Mesodermal cell (in vitro differentiated cells): ENCODE measurements around the gene KRTAP10-11.
"Not testable (repeated sequence)": the region's sequence is repeated elsewhere in the genome, so short reads cannot be mapped to it uniquely, and the experiment has no call there.

Experiments used
- H3K27ac ChIP-seq: 2 replicates; pipeline ENCODE4 v1.7.0; 2013; ENCODE audit warnings: mild to moderate bottlenecking, low read depth, low read length, moderate library complexity; ENCODE audit not compliant: severe bottlenecking
- H3K36me3 ChIP-seq: 2 replicates; pipeline ENCODE4 v1.7.1; 2013; ENCODE audit warnings: mild to moderate bottlenecking, low read length, moderate library complexity; ENCODE audit not compliant: control insufficient read depth, insufficient read depth
- H3K4me1 ChIP-seq: one replicate; pipeline ENCODE4 v1.7.1; 2013; ENCODE audit warnings: mild to moderate bottlenecking, low read length; ENCODE audit not compliant: insufficient read depth, control insufficient read depth, poor library complexity, severe bottlenecking
- H3K4me3 ChIP-seq: 2 replicates; pipeline ENCODE4 v1.7.0; 2013; ENCODE audit warnings: low read length, control low read depth, mild to moderate bottlenecking; ENCODE audit not compliant: insufficient read depth, poor library complexity, severe bottlenecking; ENCODE audit errors: extremely low read depth
- H3K9me3 ChIP-seq: 2 replicates; pipeline ENCODE4 v1.7.1; 2013; ENCODE audit warnings: mild to moderate bottlenecking, low read length, moderate library complexity; ENCODE audit not compliant: control insufficient read depth
- WGBS, 2 experiments: methylation state at CpG; one replicate each; pipeline ENCODE4 v1.1.5; 2013; ENCODE audit warnings: missing lambda C conversion rate in 2 of 2; ENCODE audit not compliant: insufficient coverage in 2 of 2; 5-methylcytosine and 5-hydroxymethylcytosine counted together

KRTAP10-11 gene

DNA sequence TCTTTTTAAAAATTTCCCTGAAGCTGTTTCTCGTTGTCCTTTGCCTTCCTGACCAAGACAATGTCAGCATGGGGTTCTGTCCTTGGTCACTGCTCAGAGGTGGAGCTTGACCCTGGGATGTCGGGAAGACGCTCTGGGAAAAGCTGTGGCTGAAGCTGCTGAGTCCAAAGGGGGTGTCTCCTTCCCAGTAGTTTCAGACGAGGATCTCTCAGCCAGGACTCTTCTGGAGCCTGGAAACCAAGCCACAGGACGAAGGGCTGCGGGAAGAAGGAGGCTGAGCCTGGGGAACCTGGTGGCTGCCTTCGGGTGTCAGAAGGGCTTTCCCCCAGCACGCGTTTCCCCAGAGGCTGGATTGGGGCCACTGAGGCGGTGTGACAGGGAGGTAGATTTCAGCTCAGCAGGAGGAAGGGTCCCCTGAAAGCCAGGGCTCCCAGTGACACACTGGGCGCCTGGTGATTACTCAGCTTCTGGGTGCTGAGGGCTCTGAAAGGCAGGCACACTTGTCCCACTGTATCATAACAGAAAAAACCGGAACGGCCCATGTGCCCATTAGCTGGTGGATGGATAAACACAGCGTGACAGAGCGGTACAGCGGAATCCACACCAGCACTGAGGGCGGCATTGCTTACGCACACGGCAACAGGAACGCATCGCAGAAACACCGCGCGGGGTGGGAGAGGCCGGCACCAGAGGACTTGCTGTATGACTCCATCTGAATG, 40.8 kb downstream of the KRTAP10-11 start:
- H3K9me3 ChIP-seq, result no peaks in the 10 kb centered on the region
- H3K4me3 ChIP-seq, result no peak overlapping the region
- H3K27ac ChIP-seq, result no peak overlapping the region
- H3K4me1 ChIP-seq, result no peaks in the 10 kb centered on the region
- 81 to 83% methylated on average over 18 to 25 of the region's 25 CpGs for WGBS, 2 experiments
- H3K36me3 ChIP-seq, result no peaks in the 10 kb centered on the region

DNA sequence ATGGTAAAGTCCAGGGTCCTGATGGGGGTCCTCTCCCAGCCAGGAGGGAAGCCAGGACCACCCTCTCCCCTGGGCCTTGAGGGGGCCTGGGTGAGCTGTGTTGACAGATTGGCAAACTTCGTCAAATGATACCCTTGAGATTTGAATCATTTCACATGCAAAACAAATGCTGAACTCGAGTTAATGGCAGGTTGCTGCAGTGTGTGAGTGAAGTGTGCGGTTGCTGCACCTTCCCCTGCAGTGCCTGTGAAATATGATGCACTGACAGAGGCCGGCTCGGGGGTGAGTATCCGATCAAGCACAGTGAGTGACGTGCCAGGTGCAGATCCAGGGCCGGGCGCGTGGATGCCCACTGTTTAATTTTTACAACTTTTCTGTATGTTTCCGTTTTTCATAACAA, 41.5 kb downstream of the KRTAP10-11 start:
- Histone ChIP-seq H3K4me1 (no peaks in the 10 kb centered on the region), H3K27ac (no peak overlapping the region), H3K4me3 (no peak overlapping the region), H3K36me3 (no peaks in the 10 kb centered on the region), H3K9me3 (peaks cover 2% of the 10 kb centered on the region)
- WGBS, 2 experiments, result 71 to 77% methylated on average over 2 to 7 of the region's 11 CpGs

DNA sequence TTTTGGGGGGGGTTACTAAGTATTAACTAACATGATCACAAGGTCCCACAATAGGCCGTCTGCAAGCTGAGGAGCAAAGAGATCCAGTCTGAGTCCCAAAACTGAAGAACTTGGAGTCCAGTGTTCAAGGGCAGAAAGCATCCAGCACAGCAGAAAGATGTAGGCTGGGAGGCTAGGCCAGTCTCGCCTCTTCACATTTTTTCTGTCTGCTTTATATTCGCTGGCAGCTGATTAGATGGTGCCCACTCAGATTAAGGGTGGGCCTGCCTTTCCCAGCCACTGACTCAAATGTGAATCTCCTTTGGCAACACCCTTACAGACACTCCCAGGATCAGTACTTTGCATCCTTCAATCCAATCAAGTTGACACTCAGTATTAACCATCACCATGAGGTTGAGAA, 43.5 kb downstream of the KRTAP10-11 start:
- 83 to 86% methylated on average over 3 of the region's 3 CpGs for WGBS, 2 experiments
- H3K27ac ChIP-seq, H3K4me1 ChIP-seq, H3K4me3 ChIP-seq, H3K36me3 ChIP-seq: not testable (repeated sequence)
- peaks cover 12% of the 10 kb centered on the region for H3K9me3 ChIP-seq

DNA sequence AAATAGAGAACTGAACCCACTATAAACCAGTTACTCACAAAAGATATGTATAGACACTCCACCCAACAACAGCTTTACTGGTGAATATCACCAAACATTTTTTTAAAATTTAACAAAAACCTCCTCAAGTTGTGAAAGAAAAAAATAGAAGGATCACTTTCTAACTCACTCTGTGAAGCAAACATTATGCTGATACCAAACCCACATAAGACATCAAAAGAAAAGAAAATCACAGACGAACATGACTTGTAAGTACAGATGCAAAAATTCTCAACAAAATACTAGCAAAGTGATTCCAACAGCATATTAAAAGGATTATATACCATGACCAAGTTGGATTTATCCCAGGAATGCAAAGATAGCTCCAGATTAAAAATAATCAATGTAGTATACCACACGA, 45.5 kb downstream of the KRTAP10-11 start:
- no peak overlapping the region for H3K4me3 ChIP-seq
- peaks cover 6% of the 10 kb centered on the region for H3K4me1 ChIP-seq
- H3K27ac ChIP-seq, result no peak overlapping the region
- 100% methylated on average over 1 of the region's 2 CpGs; no CpG with 5 or more reads in 1 of the 2 experiments for WGBS, 2 experiments
- H3K9me3 ChIP-seq, result peaks cover 12% of the 10 kb centered on the region
- no peaks in the 10 kb centered on the region for H3K36me3 ChIP-seq

DNA sequence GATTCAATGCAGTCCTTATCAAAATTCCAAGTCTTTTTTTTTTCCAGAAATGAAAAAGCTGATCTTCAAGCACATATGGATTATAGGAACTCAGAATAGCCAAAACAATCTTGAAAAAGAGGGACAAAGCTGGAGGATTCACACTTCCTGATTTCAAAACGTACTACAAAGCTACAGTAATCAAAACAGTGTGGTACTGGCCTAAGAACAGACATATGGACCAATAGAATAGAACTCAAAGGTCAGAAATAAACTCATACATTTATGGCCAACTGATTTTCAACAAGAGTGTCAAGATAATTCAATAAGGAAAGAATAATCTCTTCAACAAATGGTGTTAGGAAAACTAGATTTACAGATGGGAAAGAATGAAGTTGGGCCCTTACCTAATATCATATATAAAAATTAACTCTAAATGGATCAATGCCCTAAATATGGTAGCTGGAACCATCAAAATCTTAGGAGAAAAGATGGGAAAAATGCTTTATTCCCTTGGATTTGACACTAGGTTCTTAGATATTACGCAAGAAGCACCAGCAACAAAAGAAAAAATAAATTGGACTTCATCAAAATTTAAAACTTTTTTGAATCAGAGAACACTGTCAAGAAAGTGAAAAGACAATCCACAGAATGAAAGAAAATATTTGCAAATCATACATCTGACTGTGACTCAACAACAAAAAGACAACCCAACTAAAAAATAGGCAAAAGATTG, 46.7 kb downstream of the KRTAP10-11 start:
- Histone ChIP-seq H3K27ac (no peak overlapping the region), H3K36me3 (no peaks in the 10 kb centered on the region), H3K9me3 (peaks cover 12% of the 10 kb centered on the region), H3K4me1 (peaks cover 12% of the 10 kb centered on the region), H3K4me3 (no peak overlapping the region)
- 40% methylated on average over 1 of the region's 2 CpGs; no CpG with 5 or more reads in 1 of the 2 experiments for WGBS, 2 experiments

DNA sequence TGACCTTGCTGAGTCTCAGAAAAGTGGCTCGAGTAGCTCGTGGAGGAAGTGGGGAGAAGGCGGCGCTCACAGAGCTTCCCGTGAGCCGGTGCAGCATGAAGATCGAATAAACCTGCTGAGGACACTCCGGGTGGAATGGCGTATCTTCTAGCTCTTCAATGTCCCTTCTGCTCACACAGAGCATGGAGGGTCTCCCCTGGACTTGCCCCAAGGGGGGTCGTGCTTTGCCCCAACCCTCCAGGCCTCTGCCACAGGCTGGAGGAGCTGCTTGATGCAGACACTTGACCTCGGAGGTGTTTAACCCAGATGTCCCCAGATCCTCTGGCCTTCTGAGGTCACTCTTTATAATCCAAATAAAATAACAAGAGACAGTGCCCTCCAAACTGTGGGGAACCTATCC, 48.6 kb downstream of the KRTAP10-11 start:
- no peaks in the 10 kb centered on the region for H3K36me3 ChIP-seq
- peaks cover 12% of the 10 kb centered on the region for H3K9me3 ChIP-seq
- no peak overlapping the region for H3K4me3 ChIP-seq
- H3K27ac ChIP-seq, result no peak overlapping the region
- 85 to 88% methylated on average over 10 to 11 of the region's 11 CpGs for WGBS, 2 experiments
- peaks cover 18% of the 10 kb centered on the region for H3K4me1 ChIP-seq

DNA sequence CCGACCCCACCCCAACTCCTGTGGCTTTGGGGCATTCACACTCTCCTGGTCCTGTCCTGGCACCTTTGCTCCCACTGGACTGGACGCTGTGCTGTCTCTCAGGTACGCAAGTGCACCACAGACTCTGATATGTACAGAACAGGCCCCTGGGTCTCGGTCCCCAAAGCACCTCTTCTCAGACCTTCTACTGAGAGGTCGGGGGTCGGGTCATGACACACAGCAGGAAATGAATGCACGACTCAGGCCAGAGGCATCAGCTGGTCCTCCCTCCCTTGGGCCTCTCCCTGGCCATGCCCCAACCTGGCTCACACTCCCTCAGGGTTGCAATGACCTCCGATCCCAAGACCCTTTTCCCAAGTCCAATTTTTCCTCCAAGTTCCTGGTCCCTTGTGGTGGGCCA, 49.0 kb downstream of the KRTAP10-11 start:
- Histone ChIP-seq H3K4me3 (no peak overlapping the region), H3K9me3 (peaks cover 12% of the 10 kb centered on the region), H3K4me1 (peaks cover 18% of the 10 kb centered on the region), H3K27ac (no peak overlapping the region), H3K36me3 (no peaks in the 10 kb centered on the region)
- 76 to 82% methylated on average over 7 to 8 of the region's 8 CpGs for WGBS, 2 experiments

DNA sequence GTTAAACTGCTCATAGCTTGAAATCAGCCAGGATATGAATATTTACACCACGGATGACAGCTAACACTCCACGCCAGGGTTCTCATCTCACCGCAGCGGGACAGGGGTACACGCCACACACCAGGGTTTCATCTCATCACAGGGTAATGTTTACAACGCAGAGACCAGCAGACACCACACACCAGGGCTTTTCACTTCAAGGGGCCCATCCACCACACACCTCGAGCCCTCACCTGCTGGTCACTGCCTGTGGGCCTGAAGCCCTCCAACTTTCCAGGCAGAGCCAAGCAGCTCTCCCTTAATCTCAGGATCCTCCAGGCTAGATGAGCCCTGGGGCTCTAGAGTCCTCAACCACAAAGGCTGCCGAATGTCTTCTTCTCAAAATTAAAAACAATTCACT, 49.4 kb downstream of the KRTAP10-11 start:
- H3K36me3 ChIP-seq, result no peaks in the 10 kb centered on the region
- no peak overlapping the region for H3K4me3 ChIP-seq
- H3K27ac ChIP-seq, result no peak overlapping the region
- H3K9me3 ChIP-seq, result peaks cover 12% of the 10 kb centered on the region
- 85 to 90% methylated on average over 8 of the region's 8 CpGs for whole genome bisulfite sequencing, 2 experiments
- H3K4me1 ChIP-seq, result peaks cover 18% of the 10 kb centered on the region

DNA sequence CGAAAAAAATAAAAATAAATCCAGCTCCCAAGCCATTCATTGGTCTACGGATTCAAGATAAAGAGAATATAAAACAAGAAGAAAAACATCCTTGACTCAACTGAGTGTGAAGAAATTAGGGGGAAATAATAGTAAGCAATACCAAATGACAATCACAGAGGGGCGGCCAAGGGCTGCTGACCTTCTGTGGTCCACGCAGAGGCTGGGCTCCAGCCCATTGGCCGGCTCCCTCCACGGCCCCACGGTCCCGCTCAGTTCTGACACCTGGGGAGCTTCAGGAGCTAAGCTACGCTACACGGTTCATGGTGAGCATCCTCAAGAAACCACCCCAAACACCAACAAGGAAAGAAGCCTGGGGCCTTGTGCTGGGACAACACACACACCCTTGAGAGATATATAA, 50.4 kb downstream of the KRTAP10-11 start:
- no peaks in the 10 kb centered on the region for H3K36me3 ChIP-seq
- WGBS, 2 experiments, result 76 to 88% methylated on average over 6 to 8 of the region's 10 CpGs
- H3K4me3 ChIP-seq, result no peak overlapping the region
- H3K27ac ChIP-seq, result no peak overlapping the region
- peaks cover 18% of the 10 kb centered on the region for H3K4me1 ChIP-seq
- peaks cover 12% of the 10 kb centered on the region for H3K9me3 ChIP-seq
